HG02885 (cell line): Measurements from ENCODE around the gene DLG5.
"Not testable (repeated sequence)": the region's sequence is repeated elsewhere in the genome, so short reads cannot be mapped to it uniquely, and the experiment has no call there.

Source experiments
- ATAC-seq: cut with Tn5 transposase; IDR thresholded peaks from one replicate; pipeline ENCODE4 v1.9.1; 2021; ENCODE audit warnings: mild to moderate bottlenecking; ENCODE audit not compliant: unreplicated experiment, poor library complexity

DLG5 gene

GRCh38 chr10:77776487-77776886 is 150.1 kb downstream of the DLG5 start:
- no peak for ATAC-seq

- ATAC-seq = no peak
Measured at GRCh38 chr10:77774940-77775391, 151.6 kb downstream of the DLG5 start.

- ATAC-seq = no peak
Measured at GRCh38 chr10:77773631-77774426, 152.7 kb downstream of the DLG5 start.

GRCh38 chr10:77772852-77773600 is 153.5 kb downstream of the DLG5 start:
- not testable (repeated sequence) for ATAC-seq

- no peak for ATAC-seq
Measured at GRCh38 chr10:77771851-77772250, 154.7 kb downstream of the DLG5 start.

- no peak for ATAC-seq
Measured at GRCh38 chr10:77771450-77771849, 155.1 kb downstream of the DLG5 start.

GRCh38 chr10:77770868-77771175 is 155.7 kb downstream of the DLG5 start:
- ATAC-seq = no peak

- ATAC-seq = no peak
Measured at GRCh38 chr10:77770081-77770867, 156.3 kb downstream of the DLG5 start.

- no peak for ATAC-seq
Measured at GRCh38 chr10:77768039-77768438, 158.5 kb downstream of the DLG5 start.

- no peak for ATAC-seq
Measured at GRCh38 chr10:77763453-77764430, 162.8 kb downstream of the DLG5 start.

GRCh38 chr10:77758406-77758805 is 168.1 kb downstream of the DLG5 start:
- not testable (repeated sequence) for ATAC-seq

- no peak for ATAC-seq
Measured at GRCh38 chr10:77756319-77757232, 170.0 kb downstream of the DLG5 start.

- ATAC-seq = no peak
Measured at GRCh38 chr10:77746047-77746707, 180.4 kb downstream of the DLG5 start.

- ATAC-seq = no peak
Measured at GRCh38 chr10:77744245-77744644, 182.3 kb downstream of the DLG5 start.

GRCh38 chr10:77742172-77742571 is 184.4 kb downstream of the DLG5 start:
- no peak for ATAC-seq

- no peak for ATAC-seq
Measured at GRCh38 chr10:77741746-77742145, 184.8 kb downstream of the DLG5 start.
